ENCODE data around the gene DNAH2.

GRCh38 chr17:7822126-7822525, 104.6 kb downstream of the DNAH2 start:
- no peak for TF ChIP-seq ATF1 (CRISPR knock-in tag; IDR thresholded peaks at IDR 0.05)
- TF ChIP-seq PREB (CRISPR knock-in tag; IDR thresholded peaks at IDR 0.05) = no peak
- TF ChIP-seq SP2 (CRISPR knock-in tag; IDR thresholded peaks at IDR 0.05) = no peak
- TF ChIP-seq HMGXB4 (CRISPR knock-in tag; IDR thresholded peaks at IDR 0.05; ENCODE audit: borderline replicate concordance in 1 of 2, low read depth in 1 of 2) = no peak
- TF ChIP-seq REST (IDR thresholded peaks at IDR 0.05; ENCODE audit: borderline replicate concordance in 1 of 2, low read depth in 1 of 2, low read length in 2 of 2) = no peak
- no peak for TF ChIP-seq CTCF (CRISPR knock-in tag; IDR thresholded peaks at IDR 0.05)
- no peak for TF ChIP-seq GABPB1 (CRISPR knock-in tag; IDR thresholded peaks at IDR 0.05)
- TF ChIP-seq SP140L (CRISPR knock-in tag; IDR thresholded peaks at IDR 0.05; ENCODE audit: borderline replicate concordance) = no peak
- TF ChIP-seq TAF1 (CRISPR knock-in tag; IDR thresholded peaks at IDR 0.05) = no peak
- no peak for TF ChIP-seq EP300 (IDR thresholded peaks at IDR 0.05; ENCODE audit: low read depth in 2 of 2, low read length in 2 of 2)
- no peak for TF ChIP-seq EP300 (CRISPR knock-in tag; IDR thresholded peaks at IDR 0.05; ENCODE audit: borderline replicate concordance)
- no peak for TF ChIP-seq RFX5 (IDR thresholded peaks at IDR 0.05; ENCODE audit: low read depth, low read length)
- no peak for TF ChIP-seq RAD51 (IDR thresholded peaks at IDR 0.05; ENCODE audit: borderline replicate concordance)
- TF ChIP-seq CBX5 (CRISPR knock-in tag; IDR thresholded peaks at IDR 0.05; ENCODE audit: borderline replicate concordance) = no peak
- TF ChIP-seq NFYB (CRISPR knock-in tag; IDR thresholded peaks at IDR 0.05) = no peak
